ENCODE results near the gene RAB26.

The RAB26 gene

DNA sequence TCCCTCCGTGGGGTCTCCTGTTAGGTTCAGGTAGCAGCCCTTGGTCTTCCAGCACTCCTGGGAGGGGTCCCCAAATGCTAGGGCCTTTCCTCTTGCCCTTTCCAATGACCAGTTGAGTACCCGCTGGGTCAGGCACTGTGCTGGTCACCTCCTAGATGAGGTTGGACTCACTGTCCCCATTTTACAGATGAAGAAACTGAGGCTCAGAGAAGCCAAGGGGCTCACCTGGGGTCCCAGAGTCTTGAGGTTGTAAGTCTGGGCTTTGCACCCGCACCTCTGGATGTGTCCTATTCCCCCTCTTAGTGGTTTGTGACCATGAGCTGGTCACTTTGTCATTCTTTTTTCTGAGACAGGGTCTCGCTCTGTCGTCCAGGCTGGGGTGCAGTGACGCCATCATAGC, 49.3 kb downstream of the RAB26 start (continued):
- TF ChIP-seq ZNF280D (tag by site-specific recombination; IDR thresholded peaks at IDR 0.05) (no peak), ZNF843 (tag by site-specific recombination; IDR thresholded peaks at IDR 0.05) (no peak)

DNA sequence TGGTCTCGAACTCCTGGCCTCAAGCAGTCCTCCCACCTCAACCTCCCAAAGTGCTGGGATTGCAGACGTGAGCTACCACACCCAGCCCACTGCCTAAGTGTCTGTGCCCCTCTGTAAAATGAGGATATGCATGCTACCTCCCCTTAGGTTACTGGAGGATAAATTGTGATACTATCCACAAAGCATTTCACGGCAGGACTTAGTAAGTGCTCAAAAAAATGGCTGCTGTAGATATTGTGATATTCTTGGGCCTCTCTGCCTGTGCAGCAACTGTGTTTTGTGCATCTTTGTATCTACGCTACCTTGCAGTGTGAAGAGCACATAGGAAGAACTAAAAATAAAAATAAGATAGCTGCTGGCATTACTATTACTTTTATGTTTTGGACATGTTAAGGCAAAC, 49.9 kb downstream of the RAB26 start:
- H3K4me1 ChIP-seq (ENCODE audit: control insufficient read depth, insufficient read depth, low read length): peaks cover 9% of the 10 kb centered on the region; the same call in 1 of the 2 replicates
- ChIA-PET CTCF (interaction anchor here (0.7 to 0.8 kb wide), 2 partner anchors 241 to 303 kb away, joined by 3 read pairs; no protein-coding TSS in a partner anchor), POLR2A (no interaction called here)
- H3K36me3 ChIP-seq (ENCODE audit: control insufficient read depth in 2 of 2, insufficient read depth in 1 of 2, low read length in 2 of 2): no peaks in the 10 kb centered on the region
- no peaks in the 10 kb centered on the region for H3K9me3 ChIP-seq (ENCODE audit: control insufficient read depth, insufficient read depth, low read depth, low read length)
- TF ChIP-seq ZNF623 (tag by site-specific recombination; IDR thresholded peaks at IDR 0.05): no peak
- peak; percentile 94 for TF ChIP-seq ZNF664 (tag by site-specific recombination; IDR thresholded peaks at IDR 0.05)
- no peak overlapping the region for H3K4me3 ChIP-seq (ENCODE audit: low read depth, low read length)
- no peak overlapping the region for H3K27ac ChIP-seq (ENCODE audit: extremely low read depth, low read depth, low read length)

- POLR2A ChIA-PET: interaction anchor here (0.9 to 1.5 kb wide), 2 partner anchors 9 to 16 kb away, joined by 4 read pairs; no protein-coding TSS in a partner anchor
- TF ChIP-seq SCRT1 (tag by site-specific recombination; IDR thresholded peaks at IDR 0.05; ENCODE audit: borderline replicate concordance) (no peak), ZNF473 (tag by site-specific recombination; IDR thresholded peaks at IDR 0.05) (no peak), HOXA7 (CRISPR knock-in tag; IDR thresholded peaks at IDR 0.05; ENCODE audit: borderline replicate concordance) (no peak)
- Histone ChIP-seq H3K27ac (ENCODE audit: extremely low read depth, low read depth, low read length) (no peak overlapping the region), H3K36me3 (ENCODE audit: control insufficient read depth in 2 of 2, insufficient read depth in 1 of 2, low read length in 2 of 2) (no peaks in the 10 kb centered on the region), H3K4me1 (ENCODE audit: control insufficient read depth, insufficient read depth, low read length) (peaks cover 9% of the 10 kb centered on the region; the same call in 1 of the 2 replicates), H3K9me3 (ENCODE audit: control insufficient read depth, insufficient read depth, low read depth, low read length) (no peaks in the 10 kb centered on the region), H3K4me3 (ENCODE audit: low read depth, low read length) (no peak overlapping the region)
- CTCF ChIA-PET: no interaction called here
Observed at GRCh38 chr16:2199095-2199494, 50.7 kb downstream of the RAB26 start.

- H3K27ac ChIP-seq (ENCODE audit: extremely low read depth, low read depth, low read length): no peak overlapping the region
- H3K36me3 ChIP-seq (ENCODE audit: control insufficient read depth in 2 of 2, insufficient read depth in 1 of 2, low read length in 2 of 2): no peaks in the 10 kb centered on the region
- peaks cover 5% of the 10 kb centered on the region; the same call in 1 of the 2 replicates for H3K4me1 ChIP-seq (ENCODE audit: control insufficient read depth, insufficient read depth, low read length)
- ChIA-PET POLR2A (interaction anchor here (0.9 to 1.5 kb wide), 2 partner anchors 9 to 15 kb away, joined by 4 read pairs; no protein-coding TSS in a partner anchor), CTCF (no interaction called here)
- no peak overlapping the region for H3K4me3 ChIP-seq (ENCODE audit: low read depth, low read length)
- no peaks in the 10 kb centered on the region for H3K9me3 ChIP-seq (ENCODE audit: control insufficient read depth, insufficient read depth, low read depth, low read length)
- TF ChIP-seq ZBTB21 (tag by site-specific recombination; IDR thresholded peaks at IDR 0.05) (no peak), ZNF704 (tag by site-specific recombination; IDR thresholded peaks at IDR 0.05) (no peak), ZNF302 (tag by site-specific recombination; IDR thresholded peaks at IDR 0.05; ENCODE audit: low read depth) (no peak), GLI4 (tag by site-specific recombination; IDR thresholded peaks at IDR 0.05) (no peak), ZNF416 (tag by site-specific recombination; IDR thresholded peaks at IDR 0.05) (no peak), ZNF660 (tag by site-specific recombination; IDR thresholded peaks at IDR 0.05) (no peak), ZNF133 (tag by site-specific recombination; IDR thresholded peaks at IDR 0.05) (no peak), ZBTB44 (tag by site-specific recombination; IDR thresholded peaks at IDR 0.05) (no peak), ZNF266 (tag by site-specific recombination; IDR thresholded peaks at IDR 0.05; ENCODE audit: low read depth) (no peak), ZNF2 (tag by site-specific recombination; IDR thresholded peaks at IDR 0.05) (no peak), ZNF843 (tag by site-specific recombination; IDR thresholded peaks at IDR 0.05) (no peak), ZNF514 (tag by site-specific recombination; IDR thresholded peaks at IDR 0.05) (no peak), ZFP69B (tag by site-specific recombination; IDR thresholded peaks at IDR 0.05) (no peak), ZNF26 (tag by site-specific recombination; IDR thresholded peaks at IDR 0.05) (no peak)
- TF ChIP-seq, protein P1, sequence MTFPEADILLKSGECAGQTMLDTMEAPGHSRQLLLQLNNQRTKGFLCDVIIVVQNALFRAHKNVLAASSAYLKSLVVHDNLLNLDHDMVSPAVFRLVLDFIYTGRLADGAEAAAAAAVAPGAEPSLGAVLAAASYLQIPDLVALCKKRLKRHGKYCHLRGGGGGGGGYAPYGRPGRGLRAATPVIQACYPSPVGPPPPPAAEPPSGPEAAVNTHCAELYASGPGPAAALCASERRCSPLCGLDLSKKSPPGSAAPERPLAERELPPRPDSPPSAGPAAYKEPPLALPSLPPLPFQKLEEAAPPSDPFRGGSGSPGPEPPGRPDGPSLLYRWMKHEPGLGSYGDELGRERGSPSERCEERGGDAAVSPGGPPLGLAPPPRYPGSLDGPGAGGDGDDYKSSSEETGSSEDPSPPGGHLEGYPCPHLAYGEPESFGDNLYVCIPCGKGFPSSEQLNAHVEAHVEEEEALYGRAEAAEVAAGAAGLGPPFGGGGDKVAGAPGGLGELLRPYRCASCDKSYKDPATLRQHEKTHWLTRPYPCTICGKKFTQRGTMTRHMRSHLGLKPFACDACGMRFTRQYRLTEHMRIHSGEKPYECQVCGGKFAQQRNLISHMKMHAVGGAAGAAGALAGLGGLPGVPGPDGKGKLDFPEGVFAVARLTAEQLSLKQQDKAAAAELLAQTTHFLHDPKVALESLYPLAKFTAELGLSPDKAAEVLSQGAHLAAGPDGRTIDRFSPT (tag by site-specific recombination; IDR thresholded peaks at IDR 0.05): no peak
Observed at GRCh38 chr16:2199621-2200139, 51.3 kb downstream of the RAB26 start.

Data from HEK293 (cell line).